HG03103 (cell line): ENCODE data around the gene RALGPS1.

Experiments used
- ATAC-seq: cut with Tn5 transposase; IDR thresholded peaks from one replicate; pipeline ENCODE4 v1.9.1; 2021; ENCODE audit warnings: low read depth; ENCODE audit not compliant: unreplicated experiment

The RALGPS1 gene

GRCh38 chr9:127225801-127226625 is 311.4 kb downstream of the RALGPS1 start:
- ATAC-seq, result no peak

GRCh38 chr9:127229691-127230417 is 315.3 kb downstream of the RALGPS1 start:
- no peak for ATAC-seq

GRCh38 chr9:127231666-127232065 is 317.1 kb downstream of the RALGPS1 start:
- no peak for ATAC-seq

GRCh38 chr9:127232833-127233549 is 318.4 kb downstream of the RALGPS1 start:
- ATAC-seq, result no peak

GRCh38 chr9:127233550-127233949 is 319.0 kb downstream of the RALGPS1 start:
- ATAC-seq, result no peak

GRCh38 chr9:127233989-127234388 is 319.4 kb downstream of the RALGPS1 start:
- ATAC-seq, result no peak

- ATAC-seq, result no peak
These were observed 323.2 kb downstream of the RALGPS1 start for GRCh38 chr9:127237801-127238200.

- ATAC-seq, result no peak
These were observed 326.8 kb downstream of the RALGPS1 start for GRCh38 chr9:127241354-127241753.

- peak; percentile 99 for ATAC-seq
These were observed 330.3 kb downstream of the RALGPS1 start for GRCh38 chr9:127244609-127245601.

- ATAC-seq, result no peak
These were observed 331.1 kb downstream of the RALGPS1 start for GRCh38 chr9:127245637-127246164.

GRCh38 chr9:127248241-127248640 is 333.7 kb downstream of the RALGPS1 start:
- no peak for ATAC-seq

- no peak for ATAC-seq
These were observed 335.3 kb downstream of the RALGPS1 start for GRCh38 chr9:127249877-127250276.

- no peak for ATAC-seq
These were observed 336.4 kb downstream of the RALGPS1 start for GRCh38 chr9:127250896-127251391.

- no peak for ATAC-seq
These were observed 338.1 kb downstream of the RALGPS1 start for GRCh38 chr9:127252410-127253318.

GRCh38 chr9:127253446-127253845 is 338.9 kb downstream of the RALGPS1 start:
- ATAC-seq, result no peak

GRCh38 chr9:127255692-127256091 is 341.1 kb downstream of the RALGPS1 start:
- ATAC-seq, result no peak

GRCh38 chr9:127256324-127256723 is 341.7 kb downstream of the RALGPS1 start:
- no peak for ATAC-seq

GRCh38 chr9:127258606-127259471 is 344.3 kb downstream of the RALGPS1 start:
- ATAC-seq, result no peak
